UCSD-AML1 (cell line): ENCODE data around the gene HECW1.
A peak's percentile ranks its signal among the peaks of the same experiment; 100 is the strongest.

Experiments used
- DNase-seq: peaks from one replicate; lab custom pipeline; 2025; ENCODE audit not compliant: unreplicated experiment; lab: John Stamatoyannopoulos, UW

Gene HECW1

GRCh38 chr7:43528576-43529354 is 416.3 kb downstream of the HECW1 start:
- no peak for DNase-seq

- DNase-seq, result no peak
Observed at GRCh38 chr7:43530553-43531410, 418.3 kb downstream of the HECW1 start.

GRCh38 chr7:43531700-43532099 is 419.3 kb downstream of the HECW1 start:
- no peak for DNase-seq

- no peak for DNase-seq
Observed at GRCh38 chr7:43533801-43534479, 421.5 kb downstream of the HECW1 start.

GRCh38 chr7:43535031-43535451 is 422.6 kb downstream of the HECW1 start:
- no peak for DNase-seq

- no peak for DNase-seq
Observed at GRCh38 chr7:43535810-43536585, 423.6 kb downstream of the HECW1 start.

- DNase-seq, result no peak
Observed at GRCh38 chr7:43536773-43537172, 424.3 kb downstream of the HECW1 start.

- DNase-seq, result no peak
Observed at GRCh38 chr7:43537765-43538403, 425.4 kb downstream of the HECW1 start.

GRCh38 chr7:43538404-43538771 is 425.9 kb downstream of the HECW1 start:
- DNase-seq, result no peak

GRCh38 chr7:43540471-43540870 is 428.0 kb downstream of the HECW1 start:
- DNase-seq, result no peak

- no peak for DNase-seq
Observed at GRCh38 chr7:43542716-43543115, 430.3 kb downstream of the HECW1 start.

GRCh38 chr7:43546231-43546630 is 433.8 kb downstream of the HECW1 start:
- no peak for DNase-seq

- DNase-seq, result no peak
Observed at GRCh38 chr7:43550427-43550826, 438.0 kb downstream of the HECW1 start.

- DNase-seq, result no peak
Observed at GRCh38 chr7:43552122-43552521, 439.7 kb downstream of the HECW1 start.

- peak; percentile 14 for DNase-seq
Observed at GRCh38 chr7:43553999-43554398, 441.6 kb downstream of the HECW1 start.

- no peak for DNase-seq
Observed at GRCh38 chr7:43554423-43554822, 442.0 kb downstream of the HECW1 start.

GRCh38 chr7:43557831-43558495 is 445.5 kb downstream of the HECW1 start:
- no peak for DNase-seq

- DNase-seq, result no peak
Observed at GRCh38 chr7:43559171-43559945, 446.9 kb downstream of the HECW1 start.

- no peak for DNase-seq
Observed at GRCh38 chr7:43559946-43560335, 447.5 kb downstream of the HECW1 start.
